ENCODE measurements around the gene NR4A3.
"Not testable (repeated sequence)": the region's sequence is repeated elsewhere in the genome, so short reads cannot be mapped to it uniquely, and the experiment has no call there.

Gene NR4A3

GRCh38 chr9:99851500-99851822 is 29.8 kb downstream of the NR4A3 start:
- H3F3A ChIP-seq (ENCODE audit: low read depth), result 0 out of 2 replicates have a peak, but pooled peaks cover 10% of the 10 kb centered on the region
- no peak for TF ChIP-seq CTCF (conservative IDR thresholded peaks at IDR 0.05; ENCODE audit: low read length)
- no peak for TF ChIP-seq EZH2phosphoT487 (IDR thresholded peaks at IDR 0.05; ENCODE audit: borderline replicate concordance)
- H3K9ac ChIP-seq (ENCODE audit: low read depth, low read length, poor library complexity, severe bottlenecking), result peak overlapping the region; percentile 60
- no peaks in the 10 kb centered on the region for H3K9me3 ChIP-seq (ENCODE audit: insufficient read depth, low read depth, low read length)
- no peaks in the 10 kb centered on the region for H3K27me3 ChIP-seq (ENCODE audit: insufficient read depth, low read length, poor library complexity, severe bottlenecking)
- no peaks in the 10 kb centered on the region for H4K20me1 ChIP-seq (ENCODE audit: insufficient read depth, low read length, poor library complexity, severe bottlenecking)
- H3K4me3 ChIP-seq (ENCODE audit: low read length, poor library complexity, severe bottlenecking), result peak overlapping the region; percentile 53
- no peaks in the 10 kb centered on the region for H3K36me3 ChIP-seq (ENCODE audit: insufficient read depth, low read length)
- H3K9me2 ChIP-seq (replicated peaks; ENCODE audit: low read depth, low read length), result no peaks in the 10 kb centered on the region
- peaks cover 35% of the 10 kb centered on the region for H3K4me1 ChIP-seq (ENCODE audit: insufficient read depth, low read length, poor library complexity, severe bottlenecking)
- H3K79me2 ChIP-seq (ENCODE audit: insufficient read depth, low read length), result no peaks in the 10 kb centered on the region
- H3K4me2 ChIP-seq (ENCODE audit: low read depth, low read length, poor library complexity, severe bottlenecking), result peak overlapping the region; percentile 79
- H2AFZ ChIP-seq (ENCODE audit: low read length), result peak overlapping the region; percentile 50; the same call in 1 of the 2 replicates

- H3K4me1 ChIP-seq (ENCODE audit: insufficient read depth, low read length, poor library complexity, severe bottlenecking), result peaks cover 35% of the 10 kb centered on the region
- TF ChIP-seq EZH2phosphoT487 (IDR thresholded peaks at IDR 0.05; ENCODE audit: borderline replicate concordance) (no peak), CTCF (conservative IDR thresholded peaks at IDR 0.05; ENCODE audit: low read length) (no peak)
- H3K36me3 ChIP-seq (ENCODE audit: insufficient read depth, low read length), result no peaks in the 10 kb centered on the region
- no peak overlapping the region for H3K9ac ChIP-seq (ENCODE audit: low read depth, low read length, poor library complexity, severe bottlenecking)
- H3F3A ChIP-seq (ENCODE audit: low read depth), result 0 out of 2 replicates have a peak, but pooled peaks cover 10% of the 10 kb centered on the region
- no peaks in the 10 kb centered on the region for H3K9me3 ChIP-seq (ENCODE audit: insufficient read depth, low read depth, low read length)
- no peaks in the 10 kb centered on the region for H3K27me3 ChIP-seq (ENCODE audit: insufficient read depth, low read length, poor library complexity, severe bottlenecking)
- 0 out of 2 replicates have a peak overlapping the region, but pooled peaks have one; percentile 9 for H2AFZ ChIP-seq (ENCODE audit: low read length)
- H3K79me2 ChIP-seq (ENCODE audit: insufficient read depth, low read length), result no peaks in the 10 kb centered on the region
- H3K9me2 ChIP-seq (replicated peaks; ENCODE audit: low read depth, low read length), result no peaks in the 10 kb centered on the region
- no peaks in the 10 kb centered on the region for H4K20me1 ChIP-seq (ENCODE audit: insufficient read depth, low read length, poor library complexity, severe bottlenecking)
- H3K4me2 ChIP-seq (ENCODE audit: low read depth, low read length, poor library complexity, severe bottlenecking), result peak overlapping the region; percentile 79
- H3K4me3 ChIP-seq (ENCODE audit: low read length, poor library complexity, severe bottlenecking), result no peak overlapping the region
These were observed 30.9 kb downstream of the NR4A3 start for GRCh38 chr9:99852617-99853016.

GRCh38 chr9:99855467-99856176 is 33.9 kb downstream of the NR4A3 start:
- no peaks in the 10 kb centered on the region for H3K36me3 ChIP-seq (ENCODE audit: insufficient read depth, low read length)
- no peak overlapping the region for H3K4me3 ChIP-seq (ENCODE audit: low read length, poor library complexity, severe bottlenecking)
- H4K20me1 ChIP-seq (ENCODE audit: insufficient read depth, low read length, poor library complexity, severe bottlenecking), result no peaks in the 10 kb centered on the region
- no peak overlapping the region for H3K9ac ChIP-seq (ENCODE audit: low read depth, low read length, poor library complexity, severe bottlenecking)
- H3K4me2 ChIP-seq (ENCODE audit: low read depth, low read length, poor library complexity, severe bottlenecking), result no peak overlapping the region
- H3K9me2 ChIP-seq (replicated peaks; ENCODE audit: low read depth, low read length), result no peaks in the 10 kb centered on the region
- TF ChIP-seq EZH2phosphoT487 (IDR thresholded peaks at IDR 0.05; ENCODE audit: borderline replicate concordance) (no peak), CTCF (conservative IDR thresholded peaks at IDR 0.05; ENCODE audit: low read length) (peak; percentile 37)
- H3K27me3 ChIP-seq (ENCODE audit: insufficient read depth, low read length, poor library complexity, severe bottlenecking), result no peaks in the 10 kb centered on the region
- no peaks in the 10 kb centered on the region for H3K9me3 ChIP-seq (ENCODE audit: insufficient read depth, low read depth, low read length)
- 0 out of 2 replicates have a peak, but pooled peaks cover 10% of the 10 kb centered on the region for H3F3A ChIP-seq (ENCODE audit: low read depth)
- H2AFZ ChIP-seq (ENCODE audit: low read length), result no peak overlapping the region
- no peaks in the 10 kb centered on the region for H3K79me2 ChIP-seq (ENCODE audit: insufficient read depth, low read length)
- peaks cover 25% of the 10 kb centered on the region for H3K4me1 ChIP-seq (ENCODE audit: insufficient read depth, low read length, poor library complexity, severe bottlenecking)

GRCh38 chr9:99857576-99857975 is 35.9 kb downstream of the NR4A3 start:
- H3K27me3 ChIP-seq (ENCODE audit: insufficient read depth, low read length, poor library complexity, severe bottlenecking); H3K9me2 ChIP-seq (replicated peaks; ENCODE audit: low read depth, low read length): not testable (repeated sequence)

More at GRCh38 chr9:99857576-99857975, 35.9 kb downstream of the NR4A3 start:
- H3K9me3 ChIP-seq (ENCODE audit: insufficient read depth, low read depth, low read length); H3K4me2 ChIP-seq (ENCODE audit: low read depth, low read length, poor library complexity, severe bottlenecking); H4K20me1 ChIP-seq (ENCODE audit: insufficient read depth, low read length, poor library complexity, severe bottlenecking); H3K36me3 ChIP-seq (ENCODE audit: insufficient read depth, low read length); H3F3A ChIP-seq (ENCODE audit: low read depth); H3K4me3 ChIP-seq (ENCODE audit: low read length, poor library complexity, severe bottlenecking); H3K9ac ChIP-seq (ENCODE audit: low read depth, low read length, poor library complexity, severe bottlenecking); H3K79me2 ChIP-seq (ENCODE audit: insufficient read depth, low read length); H2AFZ ChIP-seq (ENCODE audit: low read length); H3K4me1 ChIP-seq (ENCODE audit: insufficient read depth, low read length, poor library complexity, severe bottlenecking): not testable (repeated sequence)

Measured in Loucy (cell line).